OCI-LY1 (cell line): ENCODE measurements around the gene CACNA2D1.
"Not testable (repeated sequence)": the region's sequence is repeated elsewhere in the genome, so short reads cannot be mapped to it uniquely, and the experiment has no call there.

ENCODE experiments used
- H2AFZ ChIP-seq: fragments of 200-600 bp; sonication (generic), shearing (Covaris generic); 2 replicates; pipeline ENCODE4 v1.6.0; 2014; ENCODE audit warnings: antibody characterized with exemption, mild to moderate bottlenecking, low read length
- H3F3A ChIP-seq: fragments of 200-600 bp; sonication (generic), shearing (Covaris generic); 2 replicates; pipeline ENCODE4 v1.6.0; 2014; ENCODE audit warnings: mild to moderate bottlenecking, antibody characterized with exemption, low read length, moderate library complexity; ENCODE audit not compliant: insufficient read depth
- H3K27ac ChIP-seq: fragments of 200-600 bp; sonication (generic); 2 replicates; pipeline ENCODE4 v1.5.1; 2014; ENCODE audit warnings: low read length, mixed run types, mild to moderate bottlenecking, low read depth; ENCODE audit not compliant: poor library complexity, severe bottlenecking
- H3K27me3 ChIP-seq: fragments of 200-600 bp; sonication (generic); 2 replicates; pipeline ENCODE4 v1.6.0; 2014; ENCODE audit warnings: antibody characterized with exemption, mild to moderate bottlenecking, low read length, moderate library complexity; ENCODE audit not compliant: insufficient read depth
- H3K36me3 ChIP-seq: fragments of 200-600 bp; sonication (generic); 2 replicates; pipeline ENCODE4 v1.6.1; 2014; ENCODE audit warnings: mild to moderate bottlenecking, antibody characterized with exemption, low read length, moderate library complexity, mixed read lengths; ENCODE audit not compliant: insufficient read depth
- H3K4me1 ChIP-seq: fragments of 200-600 bp; sonication (generic); 2 replicates; pipeline ENCODE4 v1.5.1; 2014; ENCODE audit warnings: mild to moderate bottlenecking, low read length, moderate library complexity; ENCODE audit not compliant: insufficient read depth, severe bottlenecking
- H3K4me2 ChIP-seq: fragments of 200-600 bp; sonication (generic), shearing (Covaris generic); 2 replicates; pipeline ENCODE4 v1.6.1; 2014; ENCODE audit warnings: low read length
- H3K4me3 ChIP-seq: fragments of 200-600 bp; sonication (generic); 2 replicates; pipeline ENCODE4 v1.5.1; 2014; ENCODE audit warnings: low read length, low read depth, mild to moderate bottlenecking, mixed read lengths; ENCODE audit not compliant: poor library complexity, severe bottlenecking
- H3K79me2 ChIP-seq: fragments of 200-600 bp; shearing (Covaris generic); 2 replicates; pipeline ENCODE4 v1.6.1; 2016; ENCODE audit warnings: mixed run types, low read length, mixed read lengths; ENCODE audit not compliant: insufficient read depth
- H3K9ac ChIP-seq: fragments of 200-600 bp; sonication (generic), shearing (Covaris generic); 2 replicates; pipeline ENCODE4 v1.6.1; 2014; ENCODE audit warnings: mild to moderate bottlenecking, low read length, mixed read lengths
- H3K9me2 ChIP-seq: fragments of 200-600 bp; sonication (generic), shearing (Covaris generic); 2 replicates; pipeline ENCODE4 v1.6.1; 2014; ENCODE audit warnings: low read depth, mild to moderate bottlenecking, low read length, mixed read lengths
- H3K9me3 ChIP-seq: fragments of 200-600 bp; shearing (Covaris generic); 2 replicates; pipeline ENCODE4 v1.6.1; 2014; ENCODE audit warnings: low read length, mixed read lengths
- H4K20me1 ChIP-seq: fragments of 200-600 bp; sonication (generic), shearing (Covaris generic); 2 replicates; pipeline ENCODE4 v1.6.0; 2016; ENCODE audit warnings: mild to moderate bottlenecking, low read length; ENCODE audit not compliant: insufficient read depth
- CTCF ChIP-seq: fragments of 200-600 bp; sonication (generic), shearing (Covaris generic); IDR thresholded peaks from 2 replicates; pipeline ENCODE4 v1.5.1; 2017; ENCODE audit warnings: mild to moderate bottlenecking, antibody characterized with exemption, low read length, moderate library complexity, mixed read lengths
- EZH2 ChIP-seq: fragments of 200-600 bp; sonication (generic), shearing (Covaris generic); IDR thresholded peaks from 2 replicates; pipeline ENCODE4 v1.8.0; 2017; ENCODE audit warnings: borderline replicate concordance, mixed run types, mild to moderate bottlenecking, antibody characterized with exemption, low read length, moderate library complexity, mixed read lengths

Gene CACNA2D1

DNA sequence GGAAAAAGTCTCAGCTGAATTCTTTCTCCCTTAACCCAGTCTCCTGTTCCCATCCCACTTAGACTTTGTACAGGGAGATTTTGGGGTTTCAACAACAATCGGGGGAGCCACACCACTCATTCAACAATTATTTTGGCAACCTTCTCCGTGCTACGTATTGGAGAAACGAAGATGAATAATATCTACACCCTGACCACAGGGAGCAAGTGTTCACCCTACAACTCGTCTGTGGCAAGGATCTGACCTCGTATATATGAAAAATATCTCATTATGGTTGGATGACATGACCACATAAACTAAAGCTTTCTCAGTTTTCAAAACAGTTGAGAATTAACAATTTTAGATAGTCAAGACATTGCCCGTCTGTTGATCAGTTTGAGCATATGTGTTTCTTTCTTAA lies 302.1 kb downstream of the CACNA2D1 start:
- Histone ChIP-seq H3K27ac (no peak overlapping the region), H3K9ac (no peak overlapping the region), H3F3A (no peaks in the 10 kb centered on the region), H3K9me2 (no peaks in the 10 kb centered on the region), H4K20me1 (no peaks in the 10 kb centered on the region), H3K4me2 (no peak overlapping the region), H2AFZ (no peak overlapping the region), H3K4me1 (no peaks in the 10 kb centered on the region), H3K4me3 (no peak overlapping the region), H3K79me2 (no peaks in the 10 kb centered on the region), H3K9me3 (no peaks in the 10 kb centered on the region), H3K36me3 (no peaks in the 10 kb centered on the region), H3K27me3 (no peaks in the 10 kb centered on the region)
- TF ChIP-seq CTCF (no peak), EZH2 (no peak)

GRCh38 chr7:82140608-82141007 lies 303.0 kb downstream of the CACNA2D1 start:
- H3K27ac ChIP-seq, H3K4me1 ChIP-seq, H4K20me1 ChIP-seq, H3F3A ChIP-seq, H3K4me2 ChIP-seq, H3K9me3 ChIP-seq, H3K36me3 ChIP-seq, H3K79me2 ChIP-seq, H2AFZ ChIP-seq, H3K4me3 ChIP-seq, H3K9me2 ChIP-seq, H3K9ac ChIP-seq, H3K27me3 ChIP-seq: not testable (repeated sequence)

GRCh38 chr7:82131215-82131614 lies 312.4 kb downstream of the CACNA2D1 start:
- Histone ChIP-seq H3K79me2 (no peaks in the 10 kb centered on the region), H4K20me1 (no peaks in the 10 kb centered on the region)
- no peak for TF ChIP-seq CTCF
- TF ChIP-seq EZH2: no peak

DNA sequence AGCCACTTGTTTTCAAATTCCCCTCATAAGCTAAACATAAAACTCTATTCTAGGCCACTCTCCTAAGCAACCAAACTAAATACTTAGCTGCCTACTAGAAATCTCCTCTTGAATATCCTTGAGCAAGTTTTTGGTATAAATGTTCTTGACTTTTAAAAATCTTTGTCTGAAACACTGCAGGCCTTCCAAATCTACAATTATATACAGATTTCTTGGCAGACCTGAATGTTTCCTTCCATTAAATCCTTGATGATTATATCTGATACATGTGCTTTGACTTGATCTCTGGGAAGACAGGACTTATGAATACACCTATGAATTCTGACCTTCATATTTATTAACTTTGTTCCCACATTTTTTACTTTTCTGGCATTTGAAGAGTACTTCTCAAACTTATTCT lies 314.5 kb downstream of the CACNA2D1 start:
- no peaks in the 10 kb centered on the region for H4K20me1 ChIP-seq
- no peaks in the 10 kb centered on the region for H3F3A ChIP-seq
- H3K27me3 ChIP-seq: no peaks in the 10 kb centered on the region
- H3K27ac ChIP-seq: no peak overlapping the region
- H3K9me3 ChIP-seq: peaks cover 5% of the 10 kb centered on the region; the same call in 1 of the 2 replicates
- no peaks in the 10 kb centered on the region for H3K9me2 ChIP-seq
- no peaks in the 10 kb centered on the region for H3K36me3 ChIP-seq
- H3K4me2 ChIP-seq: no peak overlapping the region
- no peak overlapping the region for H3K9ac ChIP-seq
- no peak overlapping the region for H3K4me3 ChIP-seq
- H2AFZ ChIP-seq: no peak overlapping the region
- H3K4me1 ChIP-seq: no peaks in the 10 kb centered on the region
- H3K79me2 ChIP-seq: no peaks in the 10 kb centered on the region
- no peak for TF ChIP-seq EZH2
- no peak for TF ChIP-seq CTCF

More at GRCh38 chr7:82131215-82131614, 312.4 kb downstream of the CACNA2D1 start:
- no peak overlapping the region for H3K9ac ChIP-seq
- no peaks in the 10 kb centered on the region for H3F3A ChIP-seq
- H3K27me3 ChIP-seq: no peaks in the 10 kb centered on the region
- H3K9me2 ChIP-seq: no peaks in the 10 kb centered on the region
- H3K9me3 ChIP-seq: no peaks in the 10 kb centered on the region
- no peaks in the 10 kb centered on the region for H3K36me3 ChIP-seq
- H3K4me1 ChIP-seq: no peaks in the 10 kb centered on the region
- no peak overlapping the region for H3K27ac ChIP-seq
- no peak overlapping the region for H2AFZ ChIP-seq
- no peak overlapping the region for H3K4me2 ChIP-seq
- no peak overlapping the region for H3K4me3 ChIP-seq
